NCI-H2196 (cell line): ENCODE measurements around the gene DPF3.

Experiments
- DNase-seq: peaks from one replicate; lab custom pipeline; 2025; ENCODE audit not compliant: unreplicated experiment; lab: John Stamatoyannopoulos, UW

The DPF3 gene

GRCh38 chr14:72686832-72687231, 207.1 kb downstream of the DPF3 start:
- DNase-seq: no peak

- no peak for DNase-seq
These were observed 207.8 kb downstream of the DPF3 start for GRCh38 chr14:72686101-72686500.

- DNase-seq: no peak
These were observed 208.4 kb downstream of the DPF3 start for GRCh38 chr14:72685456-72685855.

- DNase-seq: no peak
These were observed 210.1 kb downstream of the DPF3 start for GRCh38 chr14:72683787-72684186.

- DNase-seq: no peak
These were observed 211.7 kb downstream of the DPF3 start for GRCh38 chr14:72682188-72682587.

- no peak for DNase-seq
These were observed 212.9 kb downstream of the DPF3 start for GRCh38 chr14:72680853-72681640.

- DNase-seq: peak; percentile 15
These were observed 214.3 kb downstream of the DPF3 start for GRCh38 chr14:72679536-72680151.

- no peak for DNase-seq
These were observed 214.8 kb downstream of the DPF3 start for GRCh38 chr14:72679141-72679535.

GRCh38 chr14:72678356-72678755, 215.5 kb downstream of the DPF3 start:
- no peak for DNase-seq

GRCh38 chr14:72677664-72678063, 216.2 kb downstream of the DPF3 start:
- no peak for DNase-seq

- DNase-seq: no peak
These were observed 218.8 kb downstream of the DPF3 start for GRCh38 chr14:72675126-72675525.

- DNase-seq: no peak
These were observed 220.7 kb downstream of the DPF3 start for GRCh38 chr14:72673179-72673578.

GRCh38 chr14:72666610-72667009, 227.3 kb downstream of the DPF3 start:
- no peak for DNase-seq

- no peak for DNase-seq
These were observed 228.6 kb downstream of the DPF3 start for GRCh38 chr14:72665259-72665658.

- DNase-seq: no peak
These were observed 229.2 kb downstream of the DPF3 start for GRCh38 chr14:72664651-72665050.

- no peak for DNase-seq
These were observed 229.8 kb downstream of the DPF3 start for GRCh38 chr14:72663956-72664650.

- DNase-seq: no peak
These were observed 230.8 kb downstream of the DPF3 start for GRCh38 chr14:72663076-72663487.

GRCh38 chr14:72662214-72662613, 231.7 kb downstream of the DPF3 start:
- no peak for DNase-seq

- no peak for DNase-seq
These were observed 236.5 kb downstream of the DPF3 start for GRCh38 chr14:72657214-72657921.

- no peak for DNase-seq
These were observed 240.9 kb downstream of the DPF3 start for GRCh38 chr14:72653026-72653425.

- no peak for DNase-seq
These were observed 241.7 kb downstream of the DPF3 start for GRCh38 chr14:72652179-72652578.
